Large intestine (tissue), 3 donors: ENCODE data around the gene MAP4K1. TPM values are rescaled to one million over a fixed set of nuclear protein-coding genes. Genes with fewer than 3 reads are reported as not detected.
"Not testable (repeated sequence)": the region's sequence is repeated elsewhere in the genome, so short reads cannot be mapped to it uniquely, and the experiment has no call there.

Experiments
- DNase-seq, 2 donors: peaks; one replicate each; pipeline versions ENCODE4 v3.0.0 to v3.0.0-alpha.2; 2013
- H3K27ac ChIP-seq: one replicate; pipeline ENCODE4 v1.5.1; 2013; ENCODE audit warnings: low read length
- H3K27me3 ChIP-seq: 2 replicates; pipeline ENCODE4 v1.6.1; 2013; ENCODE audit warnings: low read length; ENCODE audit not compliant: control insufficient read depth, insufficient read depth
- H3K36me3 ChIP-seq: 2 replicates; pipeline ENCODE4 v1.6.1; 2013; ENCODE audit warnings: low read length; ENCODE audit not compliant: control insufficient read depth, insufficient read depth
- H3K4me1 ChIP-seq: one replicate; pipeline ENCODE4 v1.6.1; 2013; ENCODE audit warnings: low read length; ENCODE audit not compliant: control insufficient read depth, insufficient read depth
- H3K4me3 ChIP-seq: one replicate; pipeline ENCODE4 v1.5.1; 2013; ENCODE audit warnings: low read length
- H3K9me3 ChIP-seq: one replicate; pipeline ENCODE4 v1.6.1; 2013; ENCODE audit warnings: mild to moderate bottlenecking, low read depth, low read length, moderate library complexity; ENCODE audit not compliant: control insufficient read depth
- WGBS: methylation state at CpG from one replicate; pipeline ENCODE4 v1.1.5; 2013; ENCODE audit warnings: low lambda C conversion rate; ENCODE audit not compliant: insufficient coverage; 5-methylcytosine and 5-hydroxymethylcytosine counted together
- polyA plus RNA-seq: library from polyadenylated mRNA; unstranded; fragments of 120-200 nt; gene quantifications from one replicate; pipeline ENCODE4 v1.2.1, GENCODE V29; 2013

The MAP4K1 gene
- polyA plus RNA-seq, 1 donor = 3.7 TPM

DNA sequence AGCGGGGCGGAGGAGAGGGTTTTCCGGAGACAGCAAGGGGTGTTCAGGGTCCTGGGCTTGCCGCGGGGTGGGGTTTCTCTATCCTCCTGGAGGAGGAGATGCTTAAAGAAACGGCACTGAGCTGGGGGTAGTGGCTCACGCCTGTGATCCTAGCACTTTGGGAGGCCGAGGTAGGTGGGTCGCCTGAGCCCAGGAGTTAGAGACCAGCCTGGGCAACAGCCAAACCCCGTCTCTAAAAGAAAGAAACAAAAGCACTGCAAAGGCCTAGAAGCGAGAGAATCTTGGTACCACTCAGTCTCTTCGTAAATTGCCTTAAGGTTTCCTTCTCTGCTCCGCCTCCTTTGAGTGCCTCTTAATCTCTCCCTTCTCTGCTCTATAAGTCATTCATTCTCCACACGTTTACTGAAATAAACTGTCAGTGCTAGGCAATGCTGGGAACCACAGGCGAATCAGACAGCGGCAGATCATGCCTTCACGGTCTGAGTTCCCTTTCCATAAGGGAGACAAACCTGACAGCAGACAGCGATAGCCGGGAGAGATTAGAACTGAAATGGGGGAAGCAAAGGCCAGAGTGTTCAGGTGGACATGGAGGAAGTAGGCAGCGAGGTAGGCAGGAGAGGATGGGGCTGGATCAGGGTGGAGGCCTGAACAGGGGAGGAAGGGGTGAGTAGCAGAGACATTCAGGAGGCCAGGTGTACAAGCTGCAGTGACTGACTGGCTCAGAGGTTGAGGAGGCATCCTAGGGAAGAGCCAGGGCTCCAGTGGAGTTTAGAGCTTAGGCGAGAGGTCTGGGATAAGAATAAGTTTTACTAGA lies 1.8 kb upstream of the MAP4K1 start:
- H3K27me3 ChIP-seq = no peaks in the 10 kb centered on the region
- peaks cover 15% of the 10 kb centered on the region for H3K4me1 ChIP-seq
- H3K27ac ChIP-seq = peak overlapping the region; percentile 59
- H3K36me3 ChIP-seq = peaks cover 33% of the 10 kb centered on the region
- H3K9me3 ChIP-seq = no peaks in the 10 kb centered on the region
- WGBS = 13% methylated on average over 1 of the region's 21 CpGs
- no peak for DNase-seq
- peak overlapping the region; percentile 75 for H3K4me3 ChIP-seq

DNA sequence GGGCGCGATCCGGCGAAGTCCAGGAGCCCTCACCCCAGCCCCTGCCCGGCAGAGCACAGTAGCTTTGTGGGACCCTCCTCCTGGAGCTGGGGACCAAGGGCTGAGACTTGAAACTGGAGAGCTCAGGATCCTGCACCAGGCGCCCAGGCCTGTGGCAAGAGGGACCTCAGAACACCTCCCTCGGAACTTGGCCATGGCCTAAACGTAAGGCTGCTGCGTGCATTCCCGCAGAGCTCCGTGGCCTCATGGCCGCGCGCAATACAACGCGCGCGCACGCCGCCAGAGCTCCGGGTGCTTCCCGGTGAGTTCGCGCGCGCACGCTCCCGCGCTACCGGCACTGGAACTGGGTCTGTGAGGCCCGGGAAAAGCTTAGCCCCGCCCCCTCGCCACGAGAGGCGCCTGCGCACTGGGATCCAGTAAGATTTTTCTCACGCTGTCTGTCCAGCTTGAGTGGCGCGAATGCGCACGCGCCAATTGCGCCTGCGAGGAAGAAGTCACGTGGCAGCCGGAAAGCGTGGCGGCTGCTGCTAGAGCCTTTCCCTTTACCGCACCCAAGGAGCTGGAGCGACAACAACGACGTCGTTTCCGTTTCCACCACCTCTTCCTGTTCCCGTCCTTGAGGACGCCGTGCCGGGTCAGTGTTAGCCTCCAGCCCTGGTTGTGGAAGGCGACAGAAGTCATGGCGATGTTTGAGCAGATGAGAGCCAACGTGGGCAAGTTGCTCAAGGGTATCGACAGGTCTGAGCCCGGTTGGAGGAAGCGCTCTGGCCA lies 1.0 kb upstream of the MAP4K1 start, which contains the start of gene EIF3K:
TSS of gene EIF3K (plus strand) at position 599 of the 771 bp plus-strand sequence. CDS start at position 680, 81 bp downstream.
- peak within 1 kb of the TSS; percentile 75 for H3K27ac ChIP-seq
- H3K36me3 ChIP-seq = peaks cover 27% of the 10 kb centered on the region
- H3K4me1 ChIP-seq = peaks cover 15% of the 10 kb centered on the region
- no CpG with 5 or more reads among the region's 64 CpGs for WGBS
- peak; percentile 100 for DNase-seq
- H3K9me3 ChIP-seq = no peaks in the 10 kb centered on the region
- peak within 1 kb of the TSS; percentile 75 for H3K4me3 ChIP-seq
- no peaks in the 10 kb centered on the region for H3K27me3 ChIP-seq

DNA sequence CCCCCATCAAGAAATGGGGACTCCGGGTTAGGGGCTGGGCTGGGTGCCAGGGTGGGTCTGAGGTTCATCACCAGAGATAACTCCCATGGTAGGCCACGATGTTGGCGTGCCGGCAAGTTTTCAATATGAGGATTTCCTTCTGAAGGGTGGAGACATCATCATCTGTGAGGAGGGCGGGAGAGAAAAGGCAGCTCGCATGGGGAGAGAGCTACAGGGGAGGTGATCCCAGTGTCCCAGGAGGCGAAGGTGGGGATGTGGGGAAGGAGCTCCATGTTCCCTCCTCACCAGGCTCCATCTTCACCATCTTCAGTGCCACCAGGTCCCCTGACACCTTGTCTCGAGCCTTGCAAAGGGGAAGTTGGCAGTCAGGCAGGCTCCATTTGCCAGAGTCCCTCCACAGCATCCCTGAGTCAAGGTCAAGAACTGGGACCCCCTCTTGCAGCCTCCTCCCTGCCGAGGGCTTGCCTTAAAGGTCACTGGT lies 430 bp downstream of the MAP4K1 start:
- H3K4me1 ChIP-seq = peaks cover 15% of the 10 kb centered on the region
- no peaks in the 10 kb centered on the region for H3K9me3 ChIP-seq
- no peak overlapping the region for H3K27ac ChIP-seq
- H3K27me3 ChIP-seq = no peaks in the 10 kb centered on the region
- no peak overlapping the region for H3K4me3 ChIP-seq
- WGBS = 100% methylated on average over 1 of the region's 9 CpGs
- peaks cover 20% of the 10 kb centered on the region for H3K36me3 ChIP-seq
- DNase-seq = no peak

DNA sequence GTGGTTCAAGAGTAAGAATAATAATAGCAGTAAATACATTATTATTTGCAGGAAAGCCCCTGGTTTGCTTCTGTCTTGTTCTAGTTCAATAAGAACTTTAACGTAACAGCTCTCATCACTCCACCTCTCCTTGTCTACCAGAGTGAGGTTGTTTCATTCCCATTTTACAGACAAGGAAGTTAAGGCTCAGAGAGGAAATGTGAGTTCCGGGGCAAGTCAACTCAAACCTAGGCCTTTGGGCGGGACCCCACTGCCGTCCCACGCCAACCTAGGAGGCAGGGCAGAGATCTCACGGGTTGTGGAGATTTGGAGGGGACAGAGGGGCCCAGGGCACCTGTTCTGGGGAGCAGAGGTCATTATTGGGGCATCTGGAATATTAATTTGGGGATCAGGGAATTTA lies 1.5 kb downstream of the MAP4K1 start:
- Histone ChIP-seq H3K36me3 (peaks cover 11% of the 10 kb centered on the region), H3K9me3 (no peaks in the 10 kb centered on the region), H3K4me3 (no peak overlapping the region), H3K4me1 (peaks cover 15% of the 10 kb centered on the region), H3K27me3 (no peaks in the 10 kb centered on the region), H3K27ac (no peak overlapping the region)
- no peak for DNase-seq
- WGBS = 90% methylated on average over 2 of the region's 6 CpGs

DNA sequence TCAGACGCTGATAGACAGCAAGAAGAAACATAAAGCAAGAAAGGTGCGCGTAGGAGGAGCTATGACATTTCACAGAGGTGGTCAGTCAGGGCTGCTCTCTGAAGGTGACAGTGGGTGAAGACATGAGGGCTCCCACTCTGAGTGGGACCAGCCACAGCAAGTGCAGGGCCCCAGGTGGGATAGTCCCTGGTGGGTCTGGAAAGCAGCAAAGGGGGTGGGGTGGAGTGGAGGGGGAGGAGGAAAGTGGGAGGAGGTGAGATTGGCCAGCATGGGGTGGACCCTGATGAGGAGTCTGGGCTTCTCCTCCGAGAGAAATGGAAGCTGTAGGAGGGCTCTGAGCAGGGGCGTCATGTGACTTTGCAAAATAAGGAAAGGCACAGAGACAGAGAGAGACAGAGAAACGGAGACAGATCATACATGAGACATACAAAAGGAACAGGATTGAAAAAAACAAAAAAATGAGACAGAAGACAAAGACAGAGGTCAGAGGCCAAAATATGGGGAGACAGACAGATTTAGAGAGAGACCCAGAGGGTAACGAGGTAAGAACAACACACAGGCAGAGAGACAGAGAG lies 2.7 kb downstream of the MAP4K1 start:
- Histone ChIP-seq H3K27ac (no peak overlapping the region), H3K36me3 (no peaks in the 10 kb centered on the region), H3K27me3 (no peaks in the 10 kb centered on the region), H3K4me3 (no peak overlapping the region), H3K9me3 (no peaks in the 10 kb centered on the region), H3K4me1 (peaks cover 15% of the 10 kb centered on the region)
- 68% methylated on average over 2 of the region's 7 CpGs for WGBS
- no peak for DNase-seq

DNA sequence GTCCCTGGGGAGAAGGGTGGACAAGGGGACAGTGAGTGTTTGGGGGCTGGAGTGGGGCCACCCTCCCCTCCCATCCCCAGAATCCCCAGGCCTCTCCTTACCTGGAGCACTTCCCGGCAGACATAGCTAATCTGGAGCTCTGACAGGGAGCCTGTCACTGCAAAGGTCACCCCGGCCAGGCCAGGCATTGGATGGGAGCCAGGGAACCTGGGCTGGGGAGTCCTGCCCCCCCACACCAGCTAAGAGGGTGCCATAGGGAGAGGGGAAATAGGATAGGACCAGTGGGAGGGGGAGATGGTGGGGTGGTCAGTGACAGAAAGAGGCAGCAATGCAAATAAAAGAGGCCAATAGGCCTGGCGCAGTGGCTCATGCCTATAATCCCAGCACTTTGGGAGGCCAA lies 3.5 kb downstream of the MAP4K1 start:
- Histone ChIP-seq H3K36me3 (no peaks in the 10 kb centered on the region), H3K27ac (no peak overlapping the region), H3K4me3 (no peak overlapping the region), H3K9me3 (no peaks in the 10 kb centered on the region), H3K4me1 (peaks cover 10% of the 10 kb centered on the region), H3K27me3 (no peaks in the 10 kb centered on the region)
- WGBS = no CpG with 5 or more reads among the region's 3 CpGs
- DNase-seq = no peak

DNA sequence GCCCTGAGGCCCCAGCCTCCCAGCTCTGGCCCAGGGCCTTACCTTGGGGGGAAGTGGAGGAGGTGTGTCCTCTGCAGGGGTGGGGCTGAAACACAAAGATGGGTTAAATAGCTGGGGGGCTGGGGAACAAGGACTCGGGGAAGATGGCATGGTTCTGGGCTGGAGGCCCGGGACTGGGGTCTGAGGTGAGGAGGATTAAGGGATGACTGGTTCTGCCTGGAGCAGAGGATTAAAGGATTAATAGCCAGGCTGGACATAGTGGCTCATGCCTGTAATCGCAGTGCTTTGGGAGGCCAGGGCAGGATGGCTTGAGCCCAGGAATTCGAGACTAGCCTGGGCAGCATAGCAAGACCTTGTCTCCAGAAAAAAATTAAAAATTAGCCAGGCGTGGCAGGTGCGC lies 11.6 kb downstream of the MAP4K1 start:
- Histone ChIP-seq H3K36me3 (no peaks in the 10 kb centered on the region), H3K4me3 (no peak overlapping the region), H3K4me1 (peaks cover 6% of the 10 kb centered on the region), H3K9me3 (no peaks in the 10 kb centered on the region), H3K27ac (no peak overlapping the region), H3K27me3 (no peaks in the 10 kb centered on the region)
- DNase-seq = no peak
- WGBS = no CpG with 5 or more reads among the region's 6 CpGs

DNA sequence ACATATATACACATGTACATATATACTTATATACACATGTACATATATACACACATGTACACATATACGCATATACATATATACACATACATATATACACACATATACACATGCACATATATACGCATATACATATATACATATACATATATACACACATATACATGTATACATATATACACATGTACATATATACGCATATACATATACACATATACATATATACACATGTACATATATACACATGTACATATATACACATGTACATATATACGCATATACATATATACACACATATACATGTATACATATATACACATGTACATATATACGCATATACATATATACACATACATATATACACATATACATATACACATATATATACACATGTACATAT lies 14.9 kb downstream of the MAP4K1 start:
- DNase-seq, H3K36me3 ChIP-seq: not testable (repeated sequence)
- WGBS = 100% methylated on average over 1 of the region's 5 CpGs

DNA sequence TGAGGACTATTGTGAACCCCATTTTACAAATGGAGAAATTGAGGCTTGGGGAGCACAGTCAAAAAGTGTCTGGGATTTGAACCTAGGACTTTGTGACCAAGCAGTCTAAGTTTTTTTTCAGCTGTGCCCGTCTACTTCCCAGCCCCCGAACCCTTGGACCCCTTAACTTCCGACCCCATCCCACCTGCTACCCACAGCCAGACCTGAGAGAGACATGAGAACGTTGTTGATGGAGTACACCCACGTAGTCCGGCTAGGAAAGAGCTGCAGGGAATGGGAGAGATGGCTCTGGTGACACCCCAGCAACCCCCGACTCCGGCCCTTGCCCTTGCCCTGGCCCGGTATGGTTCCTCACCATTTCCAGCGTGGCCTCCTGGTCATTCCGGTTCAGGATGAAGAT lies 18.0 kb downstream of the MAP4K1 start:
- no peak overlapping the region for H3K4me3 ChIP-seq
- no peaks in the 10 kb centered on the region for H3K36me3 ChIP-seq
- no peak for DNase-seq
- no peaks in the 10 kb centered on the region for H3K27me3 ChIP-seq
- no peak overlapping the region for H3K27ac ChIP-seq
- H3K9me3 ChIP-seq = peaks cover 5% of the 10 kb centered on the region
- H3K4me1 ChIP-seq = peaks cover 3% of the 10 kb centered on the region
- WGBS = 100% methylated on average over 1 of the region's 11 CpGs

More for the DNA sequence above, 14.9 kb downstream of the MAP4K1 start:
- not testable (repeated sequence) for H3K27ac ChIP-seq, H3K4me1 ChIP-seq, H3K27me3 ChIP-seq, H3K9me3 ChIP-seq, H3K4me3 ChIP-seq

DNA sequence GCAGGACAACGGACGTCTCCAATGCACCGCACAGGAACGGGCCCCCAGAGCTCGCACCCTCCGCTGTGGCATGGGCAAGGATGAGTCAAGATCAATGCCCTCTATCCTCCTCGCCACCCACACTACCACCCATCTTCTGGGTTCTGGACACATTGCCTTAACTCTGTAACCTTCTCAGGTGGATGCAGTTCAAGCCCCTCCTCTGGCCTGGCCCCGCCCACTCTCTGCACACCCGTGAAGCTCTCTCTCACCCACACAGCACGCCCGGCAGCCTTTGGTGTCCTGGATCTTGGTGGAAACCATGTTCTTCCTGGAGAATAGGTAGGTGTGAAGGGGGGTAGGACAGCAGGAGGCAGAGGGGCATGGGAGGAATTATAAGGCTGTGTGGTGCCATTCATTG lies 20.7 kb downstream of the MAP4K1 start:
- WGBS = no CpG with 5 or more reads among the region's 11 CpGs
- peaks cover 3% of the 10 kb centered on the region for H3K4me1 ChIP-seq
- peaks cover 5% of the 10 kb centered on the region for H3K9me3 ChIP-seq
- H3K27me3 ChIP-seq = no peaks in the 10 kb centered on the region
- no peak for DNase-seq
- no peak overlapping the region for H3K27ac ChIP-seq
- H3K4me3 ChIP-seq = no peak overlapping the region
- H3K36me3 ChIP-seq = no peaks in the 10 kb centered on the region
